ENCODE results near the gene SCYGR8.
A peak's percentile ranks its signal among the peaks of the same experiment; 100 is the strongest.

The SCYGR8 gene

GRCh38 chr2:227783404-227784138, 37.9 kb downstream of the SCYGR8 start:
- H3K27me3 ChIP-seq (ENCODE audit: low read depth, low read length), result no peaks in the 10 kb centered on the region
- peak overlapping the region in 1 of 2 donors; percentile 7 for H3K4me3 ChIP-seq (ENCODE audit: low read depth in 1 of 2, low read length in 2 of 2)
- H3K27ac ChIP-seq (ENCODE audit: low read length), result no peak overlapping the region

GRCh38 chr2:227785293-227785692, 39.6 kb downstream of the SCYGR8 start:
- no peak overlapping the region for H3K4me3 ChIP-seq (ENCODE audit: low read depth in 1 of 2, low read length in 2 of 2)
- H3K4me1 ChIP-seq (ENCODE audit: control insufficient read depth in 1 of 2, insufficient read depth in 2 of 2, low read length in 2 of 2), result no peaks in the 10 kb centered on the region
- H3K27ac ChIP-seq (ENCODE audit: low read length), result no peak overlapping the region
- H3K27me3 ChIP-seq (ENCODE audit: low read depth, low read length), result no peaks in the 10 kb centered on the region
- H3K36me3 ChIP-seq (ENCODE audit: control insufficient read depth in 1 of 2, insufficient read depth in 2 of 2, low read length in 2 of 2), result no peaks in the 10 kb centered on the region
- no peaks in the 10 kb centered on the region for H3K9me3 ChIP-seq (ENCODE audit: control insufficient read depth in 1 of 2, low read length in 2 of 2)

More at GRCh38 chr2:227783404-227784138, 37.9 kb downstream of the SCYGR8 start:
- Histone ChIP-seq H3K36me3 (ENCODE audit: control insufficient read depth in 1 of 2, insufficient read depth in 2 of 2, low read length in 2 of 2) (no peaks in the 10 kb centered on the region), H3K9me3 (ENCODE audit: control insufficient read depth in 1 of 2, low read length in 2 of 2) (no peaks in the 10 kb centered on the region), H3K4me1 (ENCODE audit: control insufficient read depth in 1 of 2, insufficient read depth in 2 of 2, low read length in 2 of 2) (no peaks in the 10 kb centered on the region)

DNA sequence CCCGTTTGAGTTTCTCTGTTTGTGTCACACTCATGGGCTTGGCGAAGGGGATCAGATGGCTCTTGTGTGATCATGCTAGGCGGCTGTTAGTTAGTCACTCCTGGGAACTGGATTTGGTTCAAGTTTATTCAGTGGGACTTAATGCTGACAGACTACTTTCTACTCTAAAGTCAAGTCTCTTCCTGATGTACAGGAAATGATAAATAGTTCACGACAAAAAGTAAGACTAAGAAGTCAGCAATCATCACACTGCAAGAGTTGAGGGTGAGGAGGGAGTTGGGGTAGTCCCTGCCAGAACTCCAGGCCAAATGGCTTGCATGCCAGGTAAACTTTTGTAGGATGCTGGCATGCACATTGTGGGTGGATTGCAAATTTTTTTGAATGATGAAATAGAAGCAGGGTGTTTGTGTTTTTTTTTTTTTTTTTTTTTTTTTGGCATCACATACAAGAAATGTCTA, 42.9 kb downstream of the SCYGR8 start:
- Histone ChIP-seq H3K27me3 (ENCODE audit: low read depth, low read length) (no peaks in the 10 kb centered on the region), H3K4me1 (ENCODE audit: control insufficient read depth in 1 of 2, insufficient read depth in 2 of 2, low read length in 2 of 2) (no peaks in the 10 kb centered on the region), H3K4me3 (ENCODE audit: low read depth in 1 of 2, low read length in 2 of 2) (no peak overlapping the region), H3K9me3 (ENCODE audit: control insufficient read depth in 1 of 2, low read length in 2 of 2) (no peaks in the 10 kb centered on the region), H3K36me3 (ENCODE audit: control insufficient read depth in 1 of 2, insufficient read depth in 2 of 2, low read length in 2 of 2) (no peaks in the 10 kb centered on the region), H3K27ac (ENCODE audit: low read length) (no peak overlapping the region)

DNA sequence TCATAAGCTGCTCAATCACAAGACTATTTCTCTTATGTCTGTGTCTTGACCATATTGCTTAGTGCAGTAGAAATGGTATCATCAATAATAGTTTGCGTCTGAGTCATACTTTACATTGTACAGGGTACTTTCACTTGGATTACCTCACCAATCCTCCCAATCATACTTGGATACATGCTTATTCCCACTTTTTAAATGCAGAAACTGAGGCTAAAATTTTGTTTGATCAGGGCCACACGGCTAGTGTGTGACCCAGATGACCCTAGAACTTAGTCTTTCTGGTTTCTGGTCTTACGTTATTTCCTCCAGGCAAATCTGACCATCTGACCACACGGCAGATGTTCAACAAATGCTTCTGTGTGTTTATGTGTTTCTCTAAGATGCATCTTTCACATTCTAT, 44.1 kb downstream of the SCYGR8 start:
- H3K36me3 ChIP-seq (ENCODE audit: control insufficient read depth in 1 of 2, insufficient read depth in 2 of 2, low read length in 2 of 2), result no peaks in the 10 kb centered on the region
- no peak overlapping the region for H3K27ac ChIP-seq (ENCODE audit: low read length)
- H3K4me1 ChIP-seq (ENCODE audit: control insufficient read depth in 1 of 2, insufficient read depth in 2 of 2, low read length in 2 of 2), result no peaks in the 10 kb centered on the region
- H3K27me3 ChIP-seq (ENCODE audit: low read depth, low read length), result no peaks in the 10 kb centered on the region
- no peak overlapping the region for H3K4me3 ChIP-seq (ENCODE audit: low read depth in 1 of 2, low read length in 2 of 2)
- no peaks in the 10 kb centered on the region for H3K9me3 ChIP-seq (ENCODE audit: control insufficient read depth in 1 of 2, low read length in 2 of 2)

DNA sequence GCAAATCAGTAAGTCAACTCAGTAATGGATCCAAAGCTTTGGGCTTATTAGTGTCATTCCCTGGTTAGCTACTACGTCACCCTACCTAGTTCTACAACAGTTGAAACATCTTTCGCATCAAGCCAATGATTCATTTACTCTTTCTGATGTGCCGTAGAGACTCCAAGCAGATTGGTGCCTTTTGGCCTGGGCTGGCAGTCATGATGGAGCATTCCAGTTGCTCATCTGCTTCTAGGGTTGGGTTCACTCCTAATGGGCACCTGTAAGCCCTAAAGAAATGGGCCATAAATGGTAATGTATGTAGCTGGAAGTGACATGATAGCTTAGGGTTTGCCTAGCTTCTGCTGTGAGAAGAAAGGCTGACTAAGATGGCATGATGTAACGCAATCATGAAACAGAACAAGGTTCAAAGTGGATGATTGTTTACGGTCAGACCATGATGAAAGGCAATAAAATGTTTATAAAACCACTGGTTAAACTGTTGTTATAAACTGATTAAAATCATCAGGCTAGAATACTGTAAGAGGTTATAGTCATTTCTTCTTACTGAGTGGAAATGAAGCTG, 47.5 kb downstream of the SCYGR8 start:
- no peak overlapping the region for H3K27ac ChIP-seq (ENCODE audit: low read length)
- no peak overlapping the region for H3K4me3 ChIP-seq (ENCODE audit: low read depth in 1 of 2, low read length in 2 of 2)
- no peaks in the 10 kb centered on the region for H3K4me1 ChIP-seq (ENCODE audit: control insufficient read depth in 1 of 2, insufficient read depth in 2 of 2, low read length in 2 of 2)
- no peaks in the 10 kb centered on the region for H3K9me3 ChIP-seq (ENCODE audit: control insufficient read depth in 1 of 2, low read length in 2 of 2)
- H3K36me3 ChIP-seq (ENCODE audit: control insufficient read depth in 1 of 2, insufficient read depth in 2 of 2, low read length in 2 of 2), result no peaks in the 10 kb centered on the region
- H3K27me3 ChIP-seq (ENCODE audit: low read depth, low read length), result no peaks in the 10 kb centered on the region

Measured in muscle layer of duodenum (tissue), 2 donors.